ENCODE results near the gene LMNTD2.

The LMNTD2 gene, protein sequence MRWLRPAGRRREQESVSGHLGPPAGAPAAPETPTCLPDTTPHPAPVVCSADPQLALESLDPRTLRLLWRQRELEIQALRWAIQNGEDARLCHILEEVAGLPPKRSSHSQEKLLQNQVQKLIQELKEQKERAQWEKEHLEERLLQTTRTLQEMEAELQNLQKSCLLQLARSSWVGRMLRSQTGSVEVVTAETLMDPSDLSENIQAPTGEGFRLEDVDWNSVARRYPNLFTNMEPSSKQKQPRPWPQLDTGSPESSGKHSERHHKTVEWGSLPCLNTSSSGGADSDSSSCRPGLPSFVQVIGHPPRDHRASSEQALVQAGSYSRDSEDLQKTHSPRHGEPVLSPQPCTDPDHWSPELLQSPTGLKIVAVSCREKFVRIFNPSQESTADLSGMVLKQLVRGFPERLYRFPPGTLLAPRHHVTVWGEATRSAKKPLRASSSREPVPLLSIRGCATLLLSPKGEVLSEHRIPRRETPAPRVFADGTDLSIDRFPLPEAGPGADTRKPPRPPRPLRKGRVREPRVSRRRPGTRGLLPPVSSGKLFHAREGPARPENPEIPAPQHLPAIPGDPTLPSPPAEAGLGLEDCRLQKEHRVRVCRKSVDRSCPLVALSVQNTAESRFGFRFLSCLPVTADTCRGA
- 1.5 to 5.9 (median 4.7) reads per million in 4 donors for total RNA-seq

- peak; percentile 92 to 96 (median 92) for DNase-seq
These were observed at the start of gene LMNTD2, which contains the start of gene RASSF7 for GRCh38 chr11:560305-561147. TSS of gene LMNTD2 (minus strand) at chr11:560738. CDS start at chr11:560716, 22 bp downstream. TSS of gene RASSF7 (plus strand) at chr11:560970. CDS start at chr11:561769, 799 bp downstream.

DNA sequence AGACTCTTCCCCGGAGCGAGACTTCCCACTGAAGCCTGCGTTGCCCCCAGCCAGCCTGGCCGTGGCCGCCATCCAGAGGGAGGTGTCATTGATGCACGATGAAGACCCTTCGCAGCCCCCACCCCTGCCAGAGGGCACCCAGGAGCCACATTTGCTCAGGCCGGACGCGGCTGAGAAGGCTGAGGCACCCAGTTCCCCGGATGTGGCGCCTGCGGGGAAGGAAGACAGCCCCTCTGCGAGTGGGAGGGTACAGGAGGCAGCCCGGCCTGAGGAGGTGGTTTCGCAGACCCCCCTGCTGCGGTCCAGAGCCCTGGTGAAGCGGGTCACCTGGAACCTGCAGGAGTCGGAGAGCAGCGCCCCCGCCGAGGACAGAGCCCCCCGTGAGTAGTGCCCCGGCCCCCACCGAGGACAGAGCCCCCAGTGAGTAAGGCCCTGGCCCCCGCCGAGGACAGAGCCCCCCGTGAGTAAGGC is 48.8 kb upstream of the LMNTD2 start:
- DNase-seq, result no peak

GRCh38 chr11:608791-609251 is 48.3 kb upstream of the LMNTD2 start:
- DNase-seq, result no peak

DNA sequence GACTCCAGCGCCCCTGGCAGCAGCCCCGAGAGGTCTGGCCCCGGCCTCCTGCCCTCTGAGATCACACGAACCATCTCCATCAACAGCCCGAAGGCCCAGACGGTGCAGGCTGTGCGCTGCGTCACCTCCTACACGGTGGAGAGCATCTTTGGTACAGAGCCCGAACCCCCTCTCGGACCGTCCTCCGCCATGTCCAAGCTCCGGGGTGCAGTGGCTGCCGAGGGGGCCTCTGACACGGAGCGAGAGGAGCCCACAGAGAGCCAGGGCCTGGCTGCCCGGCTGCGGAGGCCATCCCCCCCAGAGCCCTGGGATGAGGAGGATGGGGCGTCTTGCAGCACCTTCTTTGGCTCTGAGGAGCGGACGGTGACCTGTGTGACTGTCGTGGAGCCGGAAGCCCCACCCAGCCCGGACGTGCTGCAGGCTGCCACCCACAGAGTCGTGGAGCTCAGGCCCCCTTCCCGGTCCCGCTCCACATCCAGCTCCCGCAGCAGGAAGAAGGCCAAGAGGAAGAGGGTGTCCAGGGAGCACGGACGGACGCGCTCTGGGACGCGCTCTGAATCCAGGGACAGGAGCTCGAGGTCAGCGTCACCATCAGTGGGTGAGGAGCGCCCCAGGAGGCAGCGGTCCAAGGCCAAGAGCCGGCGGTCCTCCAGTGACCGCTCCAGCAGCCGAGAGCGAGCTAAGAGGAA is 47.6 kb upstream of the LMNTD2 start:
- peak in 1 of 5 donors; percentile 12 for DNase-seq

DNA sequence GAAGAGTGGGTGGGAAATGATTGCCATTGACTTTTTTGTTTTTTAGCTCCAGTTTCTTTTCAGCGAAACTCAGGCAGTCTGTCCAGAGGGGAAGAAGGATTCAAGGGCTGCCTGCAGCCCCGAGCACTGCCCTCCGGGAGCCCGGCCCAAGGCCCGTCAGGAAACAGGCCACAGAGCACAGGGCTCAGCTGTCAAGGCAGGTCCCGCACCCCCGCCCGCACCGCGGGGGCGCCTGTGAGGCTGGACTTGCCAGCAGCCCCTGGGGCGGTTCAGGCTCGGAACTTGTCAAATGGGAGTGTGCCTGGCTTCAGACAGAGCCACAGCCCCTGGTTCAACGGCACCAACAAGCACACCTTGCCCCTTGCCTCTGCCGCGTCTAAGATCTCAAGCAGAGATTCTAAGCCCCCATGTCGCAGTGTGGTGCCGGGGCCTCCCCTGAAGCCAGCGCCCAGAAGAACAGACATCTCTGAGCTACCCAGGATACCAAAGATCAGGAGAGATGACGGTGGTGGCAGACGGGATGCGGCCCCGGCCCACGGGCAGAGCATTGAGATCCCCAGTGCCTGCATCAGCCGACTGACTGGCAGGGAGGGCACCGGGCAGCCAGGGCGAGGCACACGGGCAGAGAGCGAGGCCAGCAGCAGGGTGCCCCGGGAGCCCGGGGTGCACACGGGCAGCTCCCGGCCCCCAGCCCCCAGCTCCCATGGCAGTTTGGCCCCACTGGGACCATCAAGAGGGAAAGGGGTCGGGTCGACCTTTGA is 46.7 kb upstream of the LMNTD2 start:
- DNase-seq, result no peak

GRCh38 chr11:606245-606644 is 45.7 kb upstream of the LMNTD2 start:
- no peak for DNase-seq

DNA sequence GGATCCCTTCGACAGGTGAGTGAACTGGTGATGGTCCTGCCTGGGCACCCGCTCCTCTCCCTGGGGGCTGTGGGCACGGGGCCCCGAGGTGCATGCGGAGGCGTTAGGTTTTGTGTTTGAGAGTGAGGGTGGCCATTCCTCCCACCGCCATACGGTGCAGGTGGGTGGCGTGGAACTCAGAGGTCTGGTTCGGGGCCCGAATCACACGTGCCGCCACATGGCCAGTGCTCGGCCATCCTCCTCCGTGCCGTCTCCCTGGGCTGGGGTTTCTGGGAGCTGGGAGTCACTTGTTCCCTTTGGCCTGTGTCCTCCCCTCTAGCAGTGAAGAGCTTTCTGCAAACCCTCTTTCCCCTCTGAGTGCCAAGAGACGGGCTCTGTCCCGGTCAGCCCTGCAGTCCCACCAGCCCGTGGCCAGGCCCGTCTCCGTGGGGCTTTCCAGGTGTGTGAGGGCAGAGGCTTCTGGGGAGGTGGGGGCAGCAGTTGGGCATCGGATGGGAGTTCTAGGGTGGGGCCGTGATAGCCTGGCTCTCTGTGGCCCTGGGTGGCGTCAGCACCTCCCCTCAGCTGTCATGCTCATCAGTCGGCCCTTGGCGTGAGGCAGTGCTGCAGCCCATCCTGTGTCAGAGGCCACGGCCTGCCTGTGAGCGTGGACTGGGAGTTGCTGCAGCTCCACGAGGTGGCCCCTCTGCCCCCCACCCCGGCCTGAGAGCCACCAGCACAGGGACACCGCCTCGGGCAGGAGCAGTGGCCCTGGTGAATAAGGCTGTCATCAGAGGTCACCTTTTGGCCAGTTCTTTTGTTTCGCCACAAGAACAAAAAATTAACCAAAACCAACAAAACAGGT is 45.0 kb upstream of the LMNTD2 start:
- DNase-seq, result no peak

DNA sequence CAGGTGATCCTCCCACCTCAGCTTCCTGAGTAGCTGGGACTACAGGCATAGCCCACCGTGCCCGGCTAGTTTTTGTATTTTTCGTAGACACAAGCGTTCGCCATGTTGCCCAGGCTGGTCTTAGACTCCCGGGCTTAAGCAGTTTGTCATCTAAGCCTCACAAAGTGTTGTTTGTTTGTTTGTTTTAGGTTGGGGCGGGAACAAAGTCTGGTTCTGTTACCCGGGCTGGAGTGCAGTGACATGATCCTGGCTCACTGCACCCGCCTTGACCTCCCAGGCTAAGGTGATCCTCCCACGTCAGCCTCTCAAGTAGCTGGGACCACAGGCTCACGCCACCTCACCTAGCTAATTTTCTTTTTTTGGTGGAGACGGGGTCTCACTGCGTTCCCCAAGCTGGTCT is 42.6 kb upstream of the LMNTD2 start:
- no peak for DNase-seq

DNA sequence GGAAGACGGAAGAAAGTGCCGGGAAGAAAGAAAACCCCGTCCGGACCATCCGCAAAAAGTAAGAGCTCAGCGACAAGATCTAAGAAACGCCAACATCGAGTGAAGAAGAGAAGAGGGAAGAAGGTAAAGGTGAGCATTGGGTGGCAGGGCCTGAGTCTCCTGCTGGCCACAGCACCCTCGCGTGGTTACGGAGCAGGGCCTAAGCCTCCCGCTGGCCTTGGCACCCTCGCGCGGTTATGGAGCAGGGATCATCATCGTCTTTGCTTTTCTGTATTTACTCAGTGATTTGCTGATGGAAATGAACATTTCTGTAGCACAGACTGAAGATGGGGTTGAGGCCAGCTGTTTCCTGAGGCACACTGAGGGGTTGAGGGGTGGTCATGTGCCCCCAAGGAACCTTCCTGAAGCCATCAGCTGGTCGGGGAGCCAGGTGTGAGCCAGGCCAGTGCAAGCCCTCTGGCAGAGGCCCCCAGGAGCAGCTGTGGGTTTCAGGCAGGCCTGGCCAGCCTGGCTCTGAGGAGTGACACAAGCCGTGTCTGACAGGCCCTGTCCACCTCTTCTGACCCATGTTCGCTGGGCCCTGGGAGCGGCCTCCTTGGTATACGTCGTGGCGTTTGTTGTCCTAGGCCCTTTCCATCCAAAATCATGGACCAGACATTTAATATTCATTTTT is 41.2 kb upstream of the LMNTD2 start:
- no peak for DNase-seq

DNA sequence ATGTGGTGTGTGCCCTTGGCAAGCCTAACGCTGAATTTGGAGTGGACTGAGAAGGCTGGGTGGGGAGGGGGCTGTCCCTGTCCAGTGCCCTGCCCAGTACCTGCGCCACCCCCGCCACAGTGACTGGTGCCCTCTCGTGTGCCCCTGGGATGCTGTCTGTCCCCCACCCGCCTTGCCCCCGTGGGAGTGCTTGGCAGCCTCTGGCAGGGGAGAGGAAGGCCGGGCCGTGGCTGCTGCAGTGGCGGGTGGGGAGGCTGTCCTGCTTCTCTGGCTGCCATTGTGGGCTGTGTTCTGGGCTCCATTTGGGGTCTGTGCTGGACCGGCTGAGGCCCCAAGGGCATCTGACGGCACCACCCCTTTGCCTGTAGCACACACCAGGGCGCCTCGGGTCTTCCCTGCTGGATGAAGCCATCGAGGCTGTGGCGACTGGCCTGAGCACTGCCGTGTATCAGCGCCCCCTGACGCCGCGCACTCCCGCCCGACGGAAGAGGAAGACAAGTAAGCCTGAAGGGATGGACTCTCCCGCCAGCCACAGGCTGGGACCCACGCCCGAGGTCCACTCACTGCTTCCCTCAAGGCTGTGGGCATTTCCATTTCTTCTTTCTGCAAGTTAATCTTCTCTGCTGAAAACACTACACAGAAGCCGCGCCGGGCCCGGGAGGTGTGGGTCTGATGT is 37.6 kb upstream of the LMNTD2 start:
- DNase-seq, result no peak

- no peak for DNase-seq
These were observed 36.7 kb upstream of the LMNTD2 start for GRCh38 chr11:597166-597725.

GRCh38 chr11:596374-596773 is 35.8 kb upstream of the LMNTD2 start:
- DNase-seq, result no peak

GRCh38 chr11:595400-595799 is 34.9 kb upstream of the LMNTD2 start:
- DNase-seq, result no peak

GRCh38 chr11:593347-593746 is 32.8 kb upstream of the LMNTD2 start:
- DNase-seq, result no peak

DNA sequence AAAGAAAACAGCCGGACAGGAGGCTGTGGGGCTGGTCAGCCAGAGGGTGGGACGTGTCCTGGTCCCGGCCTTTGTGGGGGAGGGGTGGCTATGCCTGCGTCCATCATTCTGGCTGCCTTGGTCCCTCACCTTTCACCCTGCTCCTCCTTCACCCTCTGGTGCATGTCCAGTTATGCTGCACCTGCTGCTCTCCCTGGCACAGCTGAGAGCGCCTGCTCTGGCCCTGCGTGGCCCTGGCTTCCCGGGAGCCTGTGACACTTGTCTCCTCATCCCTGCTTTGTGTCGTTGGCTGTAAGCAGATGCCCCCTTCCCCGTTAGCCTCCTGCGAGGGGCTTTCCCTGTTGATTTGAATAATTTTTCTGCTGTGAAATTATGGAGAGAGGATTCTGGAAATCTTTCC is 32.4 kb upstream of the LMNTD2 start:
- DNase-seq, result no peak

DNA sequence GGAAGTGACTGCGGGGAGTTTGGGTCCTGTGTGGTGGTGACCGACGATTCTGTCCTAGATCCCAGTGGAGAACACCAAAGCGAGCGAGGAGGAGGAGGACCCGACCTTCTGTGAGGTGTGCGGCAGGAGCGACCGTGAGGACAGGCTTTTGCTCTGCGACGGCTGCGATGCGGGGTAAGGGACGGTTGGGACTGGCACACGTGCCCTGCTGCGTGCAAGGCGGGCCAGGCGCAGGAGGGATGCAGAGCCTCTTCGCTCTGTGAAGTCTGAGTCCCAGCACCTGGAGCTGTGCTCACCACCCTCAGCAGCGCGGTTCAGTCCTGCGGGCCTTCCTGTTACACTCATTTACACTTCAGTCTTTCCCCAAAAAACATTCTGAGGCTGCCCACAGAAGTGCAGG is 32.0 kb upstream of the LMNTD2 start:
- DNase-seq, result no peak

- no peak for DNase-seq
These were observed 30.5 kb upstream of the LMNTD2 start for GRCh38 chr11:590997-591396.

GRCh38 chr11:589798-590197 is 29.3 kb upstream of the LMNTD2 start:
- DNase-seq, result no peak

GRCh38 chr11:587978-588380 is 27.4 kb upstream of the LMNTD2 start:
- peak in 4 of 5 donors; percentile 49 to 74 (median 63) for DNase-seq
